AG04450 (cell line): ENCODE results near the gene RGR. TPM values are rescaled to one million over a fixed set of nuclear protein-coding genes. Genes with fewer than 3 reads are reported as not detected.

Experiments used
- CTCF ChIA-PET: fragments of 300-600, 350-600 bp; formaldehyde crosslinking; extraction: SDS; loops from one replicate; lab custom pipeline; 2022; ENCODE audit warnings: antibody characterized with exemption, inconsistent platforms; lab: Charles Lee
- POLR2A ChIA-PET: fragments of 350-600 bp; formaldehyde crosslinking; extraction: SDS; loops from one replicate; lab custom pipeline; 2021; ENCODE audit warnings: antibody characterized with exemption, inconsistent platforms; lab: Yijun Ruan, JAX
- DNase-seq: peaks from one replicate; pipeline ENCODE4 v3.0.0-alpha.2; 2011; ENCODE audit warnings: low read depth, low spot score
- H3K27ac ChIP-seq: one replicate; pipeline ENCODE4 v1.5.1; 2012; ENCODE audit warnings: low read depth, low read length, control low read depth
- H3K27me3 ChIP-seq: one replicate; pipeline ENCODE4 v1.6.0; 2012; ENCODE audit warnings: low read length; ENCODE audit not compliant: control insufficient read depth, insufficient read depth
- H3K4me3 ChIP-seq: 2 replicates; pipeline ENCODE4 v1.5.1; 2011; ENCODE audit warnings: mild to moderate bottlenecking, low read depth, low read length, control low read depth
- H3K9me3 ChIP-seq: 2 replicates; pipeline ENCODE4 v1.5.1; 2012; ENCODE audit warnings: low read length; ENCODE audit not compliant: control insufficient read depth, insufficient read depth
- CTCF ChIP-seq: IDR thresholded peaks from 2 replicates; pipeline ENCODE4 v1.5.1; 2011; ENCODE audit warnings: low read depth, low read length, control low read depth, inconsistent platforms
- polyA plus RNA-seq: library from polyadenylated mRNA; depleted of rRNA; stranded (reverse); fragments of >200 nt; gene quantifications from 2 replicates; pipeline ENCODE4 v1.2.3, GENCODE V29; 2011

Gene RGR
- polyA plus RNA-seq, 1 experiment: not detected

DNA sequence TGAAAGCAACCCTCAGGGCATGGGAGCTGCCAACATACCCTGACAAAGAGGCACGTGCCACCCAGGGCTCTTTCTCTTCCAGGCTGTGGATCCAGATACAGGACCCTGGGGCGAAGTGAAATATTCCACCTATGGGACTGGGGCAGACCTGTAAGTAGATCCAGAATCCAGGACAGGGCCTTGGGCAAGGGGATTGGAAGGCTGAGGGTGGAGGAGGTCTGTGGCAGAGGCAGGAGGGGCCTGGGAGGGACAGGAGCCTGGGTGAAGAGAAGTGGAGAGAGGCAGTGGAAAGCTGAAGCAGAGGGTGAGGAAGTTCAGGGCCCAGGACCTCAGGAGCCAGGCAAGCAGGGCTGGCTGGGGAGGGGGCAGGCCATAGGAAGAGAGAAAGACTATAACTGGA is 33.3 kb upstream of the RGR start:
- POLR2A ChIA-PET: no interaction called here
- H3K9me3 ChIP-seq: no peaks in the 10 kb centered on the region; the same call in 1 of the 2 replicates
- no peak overlapping the region for H3K4me3 ChIP-seq
- DNase-seq: no peak
- TF ChIP-seq CTCF: no peak
- H3K27ac ChIP-seq: no peak overlapping the region
- H3K27me3 ChIP-seq: no peaks in the 10 kb centered on the region
- CTCF ChIA-PET: no interaction called here

GRCh38 chr10:84212014-84212413 is 32.8 kb upstream of the RGR start:
- H3K27ac ChIP-seq: no peak overlapping the region
- ChIA-PET CTCF (no interaction called here), POLR2A (no interaction called here)
- TF ChIP-seq CTCF: no peak
- no peaks in the 10 kb centered on the region for H3K27me3 ChIP-seq
- H3K9me3 ChIP-seq: no peaks in the 10 kb centered on the region; the same call in 1 of the 2 replicates
- no peak overlapping the region for H3K4me3 ChIP-seq
- no peak for DNase-seq

- ChIA-PET CTCF (no interaction called here), POLR2A (no interaction called here)
- Histone ChIP-seq H3K27me3 (no peaks in the 10 kb centered on the region), H3K27ac (no peak overlapping the region), H3K4me3 (no peak overlapping the region), H3K9me3 (no peaks in the 10 kb centered on the region; the same call in 1 of the 2 replicates)
- no peak for DNase-seq
- no peak for TF ChIP-seq CTCF
Observed at GRCh38 chr10:84213076-84213475, 31.8 kb upstream of the RGR start.

- TF ChIP-seq CTCF: no peak
- H3K27ac ChIP-seq: no peak overlapping the region
- CTCF ChIA-PET: no interaction called here
Observed at GRCh38 chr10:84214046-84214572, 30.7 kb upstream of the RGR start.

DNA sequence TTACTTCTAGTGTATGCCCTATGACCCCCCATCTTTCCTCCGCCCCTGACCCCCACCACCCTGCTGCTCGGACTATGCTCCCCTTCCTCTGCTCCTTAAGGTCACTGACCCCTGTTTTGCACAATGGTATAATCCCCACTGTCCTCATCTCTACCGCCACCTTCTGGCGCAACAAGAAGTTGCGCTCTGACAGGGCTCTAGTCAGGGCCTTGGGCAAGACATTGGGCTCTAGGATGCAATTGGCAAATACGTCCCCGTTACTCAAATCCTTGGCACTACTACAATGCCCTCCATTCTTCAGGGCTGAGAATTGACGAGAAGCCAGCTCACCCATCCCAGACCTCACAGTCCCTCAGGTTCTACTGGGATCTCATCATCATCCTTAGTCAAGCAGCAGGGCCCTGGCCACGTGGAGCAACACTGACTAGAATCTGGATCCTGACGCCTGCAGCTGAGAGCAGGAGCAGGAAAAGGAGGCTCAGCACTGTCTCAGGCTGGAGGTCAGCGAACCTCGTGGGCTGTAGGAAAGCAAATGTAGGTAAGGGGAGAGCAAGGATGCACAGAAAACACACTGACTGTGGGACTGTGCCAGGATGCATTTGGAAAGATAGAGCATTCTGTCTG is 30.1 kb upstream of the RGR start:
- ChIA-PET POLR2A (no interaction called here), CTCF (no interaction called here)
- DNase-seq: no peak
- Histone ChIP-seq H3K4me3 (no peak overlapping the region), H3K27ac (no peak overlapping the region), H3K27me3 (no peaks in the 10 kb centered on the region), H3K9me3 (no peaks in the 10 kb centered on the region; the same call in 1 of the 2 replicates)
- TF ChIP-seq CTCF: peak; percentile 18; the same call in 1 of the 2 replicates

More at GRCh38 chr10:84214046-84214572, 30.7 kb upstream of the RGR start:
- Histone ChIP-seq H3K27me3 (no peaks in the 10 kb centered on the region), H3K4me3 (no peak overlapping the region), H3K9me3 (no peaks in the 10 kb centered on the region; the same call in 1 of the 2 replicates)
- POLR2A ChIA-PET: no interaction called here
- no peak for DNase-seq
